MM.1S (cell line): Measurements from ENCODE around the gene PCDH1.

Source experiments
- DNase-seq: peaks from one replicate; pipeline ENCODE4 v3.0.0-alpha.2; 2015
- H2AFZ ChIP-seq: fragments of 300-600 bp; sonication (generic); 2 replicates; pipeline ENCODE4 v1.6.0; 2016; ENCODE audit warnings: antibody characterized with exemption, low read length
- H3F3A ChIP-seq: fragments of 300-600 bp; sonication (generic); 2 replicates; pipeline ENCODE4 v1.6.1; 2016; ENCODE audit warnings: mild to moderate bottlenecking, antibody characterized with exemption, low read length, moderate library complexity, mixed read lengths; ENCODE audit not compliant: insufficient read depth
- H3K27ac ChIP-seq: fragments of 300-600 bp; sonication (generic); 2 replicates; pipeline ENCODE4 v1.5.1; 2016; ENCODE audit warnings: mild to moderate bottlenecking, low read length
- H3K27me3 ChIP-seq: fragments of 300-600 bp; sonication (generic); replicated peaks from 2 replicates; pipeline ENCODE4 v1.6.0; 2016; ENCODE audit warnings: low read length; ENCODE audit not compliant: insufficient read depth
- H3K36me3 ChIP-seq: fragments of 300-600 bp; sonication (generic); replicated peaks from 2 replicates; pipeline ENCODE4 v1.6.1; 2016; ENCODE audit warnings: mild to moderate bottlenecking, low read length, mixed read lengths; ENCODE audit not compliant: insufficient read depth
- H3K4me1 ChIP-seq: fragments of 300-600 bp; sonication (generic); 2 replicates; pipeline ENCODE4 v1.6.1; 2016; ENCODE audit warnings: low read length, mixed read lengths
- H3K4me2 ChIP-seq: fragments of 300-600 bp; sonication (generic); 2 replicates; pipeline ENCODE4 v1.6.0; 2016; ENCODE audit warnings: low read depth, low read length
- H3K4me3 ChIP-seq: fragments of 300-600 bp; sonication (generic); 2 replicates; pipeline ENCODE4 v1.5.1; 2016; ENCODE audit warnings: low read length, mixed read lengths
- H3K79me2 ChIP-seq: fragments of 300-600 bp; sonication (generic); 2 replicates; pipeline ENCODE4 v1.6.1; 2016; ENCODE audit warnings: mixed run types, low read length, mixed read lengths
- H3K9ac ChIP-seq: fragments of 300-600 bp; sonication (generic); 2 replicates; pipeline ENCODE4 v1.6.1; 2016; ENCODE audit warnings: low read length, mixed read lengths
- H3K9me2 ChIP-seq: fragments of 300-600 bp; sonication (generic); replicated peaks from 2 replicates; pipeline ENCODE4 v1.6.1; 2016; ENCODE audit warnings: mild to moderate bottlenecking, low read length, mixed read lengths; ENCODE audit not compliant: insufficient read depth
- H3K9me3 ChIP-seq: fragments of 300-600 bp; sonication (generic); replicated peaks from 2 replicates; pipeline ENCODE4 v1.6.1; 2016; ENCODE audit warnings: mild to moderate bottlenecking, low read length, mixed read lengths; ENCODE audit not compliant: insufficient read depth
- H4K20me1 ChIP-seq: fragments of 300-600 bp; sonication (generic); 2 replicates; pipeline ENCODE4 v1.6.1; 2016; ENCODE audit warnings: mild to moderate bottlenecking, low read length, moderate library complexity, mixed read lengths; ENCODE audit not compliant: insufficient read depth
- EZH2 ChIP-seq: fragments of 300-600 bp; sonication (generic); optimal IDR thresholded peaks from 2 replicates; pipeline ENCODE3; 2017; ENCODE audit warnings: low read depth, mild to moderate bottlenecking, antibody characterized with exemption, low read length, mixed read lengths
- EZH2phosphoT487 ChIP-seq: fragments of 300-600 bp; sonication (generic); IDR thresholded peaks from 2 replicates; pipeline ENCODE4 v1.6.1; 2018; ENCODE audit warnings: antibody characterized with exemption, low read length
- TF ChIP-seq, protein P1 (sequence below): fragments of 300-600 bp; sonication (generic); IDR thresholded peaks from 2 replicates; pipeline ENCODE4 v1.5.1; 2016; ENCODE audit warnings: antibody characterized with exemption, low read length, mixed read lengths

The PCDH1 gene

DNA sequence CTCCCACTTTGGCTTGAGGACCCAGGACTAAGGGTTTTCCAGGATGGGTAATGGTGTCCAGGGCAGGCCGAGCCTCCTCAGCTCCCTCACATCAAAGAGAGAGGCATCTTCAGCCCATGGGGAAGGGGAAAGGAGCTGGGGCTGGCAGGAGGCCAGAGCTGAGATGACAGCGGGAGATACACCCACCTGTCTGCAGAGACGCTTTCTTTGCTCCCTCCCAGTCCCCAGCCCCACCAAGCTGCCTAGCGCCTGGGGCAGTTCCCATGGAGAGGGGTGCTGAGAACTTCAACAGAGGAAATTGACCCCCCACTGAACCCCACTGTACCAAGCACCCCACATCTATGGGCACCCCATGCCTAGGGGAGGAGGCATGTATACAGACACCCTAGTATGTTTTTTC lies 10.6 kb downstream of the PCDH1 start:
- Histone ChIP-seq H3K4me3 (no peak overlapping the region), H4K20me1 (no peaks in the 10 kb centered on the region), H3F3A (peaks cover 22% of the 10 kb centered on the region), H3K36me3 (no peaks in the 10 kb centered on the region), H2AFZ (no peak overlapping the region), H3K9me2 (no peaks in the 10 kb centered on the region), H3K27me3 (no peaks in the 10 kb centered on the region), H3K27ac (no peak overlapping the region), H3K9ac (no peak overlapping the region), H3K4me1 (peaks cover 29% of the 10 kb centered on the region), H3K79me2 (no peaks in the 10 kb centered on the region), H3K9me3 (no peaks in the 10 kb centered on the region), H3K4me2 (no peak overlapping the region)
- TF ChIP-seq, protein P1, sequence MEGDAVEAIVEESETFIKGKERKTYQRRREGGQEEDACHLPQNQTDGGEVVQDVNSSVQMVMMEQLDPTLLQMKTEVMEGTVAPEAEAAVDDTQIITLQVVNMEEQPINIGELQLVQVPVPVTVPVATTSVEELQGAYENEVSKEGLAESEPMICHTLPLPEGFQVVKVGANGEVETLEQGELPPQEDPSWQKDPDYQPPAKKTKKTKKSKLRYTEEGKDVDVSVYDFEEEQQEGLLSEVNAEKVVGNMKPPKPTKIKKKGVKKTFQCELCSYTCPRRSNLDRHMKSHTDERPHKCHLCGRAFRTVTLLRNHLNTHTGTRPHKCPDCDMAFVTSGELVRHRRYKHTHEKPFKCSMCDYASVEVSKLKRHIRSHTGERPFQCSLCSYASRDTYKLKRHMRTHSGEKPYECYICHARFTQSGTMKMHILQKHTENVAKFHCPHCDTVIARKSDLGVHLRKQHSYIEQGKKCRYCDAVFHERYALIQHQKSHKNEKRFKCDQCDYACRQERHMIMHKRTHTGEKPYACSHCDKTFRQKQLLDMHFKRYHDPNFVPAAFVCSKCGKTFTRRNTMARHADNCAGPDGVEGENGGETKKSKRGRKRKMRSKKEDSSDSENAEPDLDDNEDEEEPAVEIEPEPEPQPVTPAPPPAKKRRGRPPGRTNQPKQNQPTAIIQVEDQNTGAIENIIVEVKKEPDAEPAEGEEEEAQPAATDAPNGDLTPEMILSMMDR = no peak
- TF ChIP-seq EZH2phosphoT487 (no peak), EZH2 (no peak)
- no peak for DNase-seq

DNA sequence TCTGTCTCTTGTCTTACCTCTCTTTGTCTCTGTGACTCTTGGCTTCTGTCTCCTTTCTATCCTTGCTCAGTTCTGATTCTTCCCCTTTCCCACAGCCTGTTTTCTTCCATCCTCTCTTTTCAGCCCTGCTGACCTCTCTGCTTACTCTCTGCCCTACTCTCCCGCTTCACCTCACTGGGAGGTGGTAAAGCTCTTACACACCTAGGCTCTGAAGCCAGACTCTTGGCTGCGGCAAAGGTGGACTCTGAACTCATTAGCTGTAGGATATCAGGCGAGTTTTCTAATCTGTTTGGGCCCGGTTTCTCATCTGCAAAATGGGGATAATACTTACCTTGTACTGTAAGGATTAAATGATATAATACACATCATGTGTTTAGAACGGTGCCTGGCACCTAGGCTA lies 11.1 kb downstream of the PCDH1 start:
- H3K36me3 ChIP-seq = no peaks in the 10 kb centered on the region
- no peak overlapping the region for H3K9ac ChIP-seq
- no peak overlapping the region for H3K4me2 ChIP-seq
- no peaks in the 10 kb centered on the region for H3K9me3 ChIP-seq
- no peaks in the 10 kb centered on the region for H3K79me2 ChIP-seq
- peaks cover 34% of the 10 kb centered on the region for H3K4me1 ChIP-seq
- no peaks in the 10 kb centered on the region for H3K9me2 ChIP-seq
- no peak overlapping the region for H3K4me3 ChIP-seq
- TF ChIP-seq EZH2phosphoT487 = no peak
- TF ChIP-seq, protein P1 = no peak
- TF ChIP-seq EZH2 = no peak
- H3F3A ChIP-seq = peaks cover 22% of the 10 kb centered on the region
- H3K27ac ChIP-seq = no peak overlapping the region
- no peaks in the 10 kb centered on the region for H4K20me1 ChIP-seq
- DNase-seq = no peak
- no peak overlapping the region for H2AFZ ChIP-seq
- no peaks in the 10 kb centered on the region for H3K27me3 ChIP-seq

DNA sequence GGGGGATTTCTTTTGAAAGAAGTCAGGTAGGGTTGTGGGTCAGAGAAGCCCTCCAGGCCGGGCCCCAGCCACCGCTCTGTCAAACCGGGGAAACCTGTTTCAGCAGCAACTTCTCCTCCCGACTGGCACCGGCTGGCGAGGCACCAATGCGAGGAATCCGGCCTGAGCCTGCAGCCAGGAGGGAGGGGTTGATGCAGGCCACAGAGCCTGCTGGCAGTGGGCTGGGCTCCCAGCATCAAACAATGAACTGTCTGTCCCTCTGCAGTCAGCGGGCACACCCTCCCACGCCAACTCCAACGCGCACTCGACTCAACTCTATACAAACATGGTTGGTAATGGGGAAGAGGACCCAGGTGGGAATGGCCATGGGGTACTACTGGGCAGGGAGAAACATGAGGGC lies 12.1 kb downstream of the PCDH1 start:
- Histone ChIP-seq H2AFZ (no peak overlapping the region), H3K9me3 (no peaks in the 10 kb centered on the region), H3F3A (peaks cover 22% of the 10 kb centered on the region), H3K9me2 (no peaks in the 10 kb centered on the region), H4K20me1 (no peaks in the 10 kb centered on the region), H3K36me3 (no peaks in the 10 kb centered on the region), H3K4me1 (peaks cover 41% of the 10 kb centered on the region), H3K4me3 (no peak overlapping the region), H3K79me2 (no peaks in the 10 kb centered on the region), H3K27me3 (no peaks in the 10 kb centered on the region), H3K9ac (no peak overlapping the region), H3K4me2 (no peak overlapping the region), H3K27ac (no peak overlapping the region)
- TF ChIP-seq, protein P1 = no peak
- TF ChIP-seq EZH2 (no peak), EZH2phosphoT487 (no peak)
- no peak for DNase-seq
